Brain microvascular endothelial cell (primary cell): ENCODE data around the gene KDM4D.
"Not testable (repeated sequence)": the region's sequence is repeated elsewhere in the genome, so short reads cannot be mapped to it uniquely, and the experiment has no call there.

Experiments used
- DNase-seq: peaks from one replicate; pipeline ENCODE4 v3.0.0-alpha.2; 2020
- H3K27ac ChIP-seq: fragments of 250-450 bp; sonication (Bioruptor Pico); 2 replicates; pipeline ENCODE4 v1.5.1; 2020; ENCODE audit warnings: mild to moderate bottlenecking, moderate library complexity
- H3K27me3 ChIP-seq: fragments of 250-450 bp; sonication (Bioruptor Pico); replicated peaks from 2 replicates; pipeline ENCODE4 v1.5.1; 2020; ENCODE audit warnings: mild to moderate bottlenecking
- H3K36me3 ChIP-seq: fragments of 250-450 bp; sonication (Bioruptor Pico); replicated peaks from 2 replicates; pipeline ENCODE4 v1.5.1; 2020; ENCODE audit warnings: mild to moderate bottlenecking
- H3K4me3 ChIP-seq: 2 replicates; pipeline ENCODE4 v1.5.1; 2011; ENCODE audit warnings: low read depth, mild to moderate bottlenecking, control low read depth, low read length, moderate library complexity
- in situ Hi-C: cut with HindIII; loops from 2 replicates; pipeline ENCODE4 v1.10.0; 2017; ENCODE audit warnings: low sequenced_read_pairs, low pct_ligation_motif_present
- TF ChIP-seq, protein P1 (sequence below): IDR thresholded peaks from 2 replicates; pipeline ENCODE4 v1.5.1; 2011; ENCODE audit warnings: low read depth, mild to moderate bottlenecking, moderate library complexity, low read length, control low read depth, inconsistent platforms; ENCODE audit errors: missing control alignments

The KDM4D gene

DNA sequence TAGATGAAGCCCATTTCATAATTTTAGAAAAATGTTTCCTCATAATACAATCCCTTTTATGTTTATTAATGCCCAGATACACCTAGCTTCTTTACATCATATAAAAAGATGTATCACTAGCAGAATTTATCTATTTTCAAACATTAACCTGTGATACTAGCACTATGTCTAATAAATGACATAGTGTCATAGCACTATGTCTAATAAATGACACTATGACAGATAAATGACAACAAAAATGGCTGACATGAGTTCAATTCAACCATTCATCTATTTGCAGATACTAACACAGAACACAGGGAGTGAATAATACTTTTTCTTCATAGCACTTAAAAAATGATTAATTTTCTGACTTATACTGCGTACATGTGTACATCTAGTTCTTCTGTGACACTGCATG, 32.1 kb downstream of the KDM4D start:
- no peak overlapping the region for H3K27ac ChIP-seq
- no peaks in the 10 kb centered on the region for H3K36me3 ChIP-seq
- no peaks in the 10 kb centered on the region for H3K27me3 ChIP-seq
- in situ Hi-C loops, result no loop called here
- no peak overlapping the region for H3K4me3 ChIP-seq
- TF ChIP-seq, protein P1, sequence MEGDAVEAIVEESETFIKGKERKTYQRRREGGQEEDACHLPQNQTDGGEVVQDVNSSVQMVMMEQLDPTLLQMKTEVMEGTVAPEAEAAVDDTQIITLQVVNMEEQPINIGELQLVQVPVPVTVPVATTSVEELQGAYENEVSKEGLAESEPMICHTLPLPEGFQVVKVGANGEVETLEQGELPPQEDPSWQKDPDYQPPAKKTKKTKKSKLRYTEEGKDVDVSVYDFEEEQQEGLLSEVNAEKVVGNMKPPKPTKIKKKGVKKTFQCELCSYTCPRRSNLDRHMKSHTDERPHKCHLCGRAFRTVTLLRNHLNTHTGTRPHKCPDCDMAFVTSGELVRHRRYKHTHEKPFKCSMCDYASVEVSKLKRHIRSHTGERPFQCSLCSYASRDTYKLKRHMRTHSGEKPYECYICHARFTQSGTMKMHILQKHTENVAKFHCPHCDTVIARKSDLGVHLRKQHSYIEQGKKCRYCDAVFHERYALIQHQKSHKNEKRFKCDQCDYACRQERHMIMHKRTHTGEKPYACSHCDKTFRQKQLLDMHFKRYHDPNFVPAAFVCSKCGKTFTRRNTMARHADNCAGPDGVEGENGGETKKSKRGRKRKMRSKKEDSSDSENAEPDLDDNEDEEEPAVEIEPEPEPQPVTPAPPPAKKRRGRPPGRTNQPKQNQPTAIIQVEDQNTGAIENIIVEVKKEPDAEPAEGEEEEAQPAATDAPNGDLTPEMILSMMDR, result no peak
- DNase-seq, result no peak

DNA sequence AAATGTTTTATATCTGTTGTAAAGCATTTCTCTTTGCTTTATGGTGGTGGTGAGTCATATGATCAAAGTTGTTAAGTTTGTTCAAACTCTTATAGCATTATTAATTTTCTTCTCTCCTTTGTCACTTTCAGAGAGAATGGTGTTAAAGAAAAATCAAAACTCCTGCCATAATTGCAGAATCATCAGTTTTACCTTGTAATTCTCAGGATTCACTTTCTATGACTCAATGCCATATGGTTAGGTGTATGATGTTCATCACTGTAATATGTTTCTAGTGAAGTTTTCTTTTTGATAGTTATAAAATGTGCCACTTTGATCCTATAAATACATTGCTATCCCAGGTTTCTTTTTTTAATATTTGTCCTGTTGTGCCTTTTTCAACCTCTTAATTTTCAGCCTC, 37.9 kb downstream of the KDM4D start:
- TF ChIP-seq, protein P1, result no peak

DNA sequence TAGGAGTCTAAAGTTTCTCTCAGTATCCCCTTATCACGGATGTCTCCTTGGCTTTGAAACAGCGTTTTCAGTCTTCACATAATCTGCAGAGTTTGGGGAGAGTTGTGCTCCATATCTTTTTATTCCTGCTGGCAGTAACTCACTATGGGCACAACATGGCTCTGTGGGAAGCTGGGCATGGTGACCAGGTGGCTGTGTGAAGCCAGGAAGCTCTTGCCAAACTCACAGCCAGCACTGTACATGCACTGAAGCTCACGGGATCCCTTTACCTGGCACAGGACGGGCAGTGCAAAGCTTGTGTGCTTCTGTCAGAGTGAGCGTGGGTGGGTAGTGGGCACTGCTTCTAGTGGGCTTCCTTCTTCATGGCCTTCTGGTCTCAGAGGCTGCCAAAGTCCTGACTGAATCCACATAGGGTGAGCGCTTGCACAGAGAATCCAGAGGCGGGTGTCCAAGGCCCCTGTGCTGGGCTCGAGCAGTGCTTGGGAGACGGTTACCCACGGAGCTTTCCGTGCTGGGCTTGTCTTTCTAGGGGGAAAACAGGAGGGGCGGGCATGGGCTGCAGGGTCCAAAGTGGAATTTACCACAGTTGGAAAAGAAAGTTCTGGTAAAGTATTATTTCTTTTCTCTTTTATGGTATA, 40.8 kb downstream of the KDM4D start:
- no peaks in the 10 kb centered on the region for H3K27me3 ChIP-seq
- TF ChIP-seq, protein P1, result no peak
- in situ Hi-C loops, result no loop called here
- no peak for DNase-seq
- no peak overlapping the region for H3K4me3 ChIP-seq
- H3K36me3 ChIP-seq, result no peaks in the 10 kb centered on the region
- H3K27ac ChIP-seq, result no peak overlapping the region

More for the DNA sequence above, 37.9 kb downstream of the KDM4D start:
- Histone ChIP-seq H3K27ac (no peak overlapping the region), H3K27me3 (no peaks in the 10 kb centered on the region), H3K4me3 (no peak overlapping the region), H3K36me3 (no peaks in the 10 kb centered on the region)
- no peak for DNase-seq
- in situ Hi-C loops, result no loop called here

DNA sequence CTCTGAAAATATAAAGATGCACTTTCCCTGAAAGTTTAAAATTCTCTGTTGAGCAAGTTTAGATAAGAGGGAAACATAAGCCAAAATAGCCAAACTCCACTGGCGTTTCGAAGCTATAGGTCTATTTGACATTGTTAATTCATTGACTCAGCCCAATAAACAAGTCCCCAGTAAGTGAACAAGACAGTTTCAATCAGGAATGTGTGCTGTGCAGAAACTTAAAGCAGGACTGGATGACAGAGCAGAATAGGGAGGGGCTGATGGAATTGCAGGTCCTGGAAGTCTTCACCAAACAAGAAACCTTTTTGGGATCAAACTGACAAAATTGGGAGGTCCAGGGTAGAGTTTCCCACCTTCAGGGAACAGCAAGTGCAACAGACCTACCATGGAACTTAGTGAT, 42.6 kb downstream of the KDM4D start:
- no peak overlapping the region for H3K27ac ChIP-seq
- H3K27me3 ChIP-seq, result no peaks in the 10 kb centered on the region
- DNase-seq, result no peak
- in situ Hi-C loops, result no loop called here
- H3K4me3 ChIP-seq, result no peak overlapping the region
- TF ChIP-seq, protein P1, result no peak
- no peaks in the 10 kb centered on the region for H3K36me3 ChIP-seq

DNA sequence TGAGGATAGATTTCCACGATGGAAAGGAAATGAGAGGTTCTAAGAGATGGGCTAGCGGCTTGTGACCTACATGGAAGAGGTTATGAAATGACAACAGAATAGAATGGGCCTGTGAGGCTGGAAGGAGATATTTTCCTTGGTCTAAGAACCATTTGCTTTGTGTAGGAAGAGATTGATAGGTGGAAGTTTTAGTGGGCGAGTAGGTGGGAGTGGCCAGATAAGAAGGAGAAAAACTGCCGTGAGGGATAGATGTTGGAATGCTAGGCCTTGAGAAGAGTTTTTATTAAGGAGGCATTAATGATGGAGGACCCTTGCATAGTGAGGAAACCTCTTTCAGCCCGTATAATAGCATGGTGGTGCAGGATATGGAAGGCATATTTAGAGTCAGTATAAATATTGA, 48.0 kb downstream of the KDM4D start:
- H3K36me3 ChIP-seq, H3K27me3 ChIP-seq, DNase-seq, in situ Hi-C loops, H3K27ac ChIP-seq, H3K4me3 ChIP-seq: not testable (repeated sequence)

DNA sequence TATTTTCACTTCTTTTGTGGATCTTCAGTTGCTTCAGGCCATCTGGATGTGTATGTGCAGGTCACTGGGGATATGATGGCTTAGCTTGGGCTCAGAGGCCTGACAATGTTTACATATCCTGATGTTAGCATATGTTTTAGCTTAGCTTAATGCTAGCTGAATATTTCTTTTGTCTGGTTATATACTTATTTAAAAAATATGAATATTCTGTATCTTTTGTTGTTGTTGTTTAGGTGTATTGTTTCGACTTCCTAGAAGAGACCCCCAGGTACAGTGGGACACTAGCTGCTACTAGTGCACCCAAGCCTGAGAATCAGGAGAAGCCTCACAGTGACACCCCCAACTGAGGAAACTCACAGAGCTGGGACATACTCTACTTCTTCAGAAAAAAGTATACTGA, 51.4 kb downstream of the KDM4D start, which contains the start of gene KDM4E:
Gene KDM4E, plus strand, starts transcription at position 301 of the 400 bp plus-strand sequence. CDS start 300 bp downstream, outside the sequence.
- Histone ChIP-seq H3K36me3 (no peaks in the 10 kb centered on the region), H3K27me3 (no peaks in the 10 kb centered on the region), H3K27ac (no peak within 1 kb of the TSS), H3K4me3 (no peak within 1 kb of the TSS)
- DNase-seq, result no peak
- in situ Hi-C loops, result no loop called here
- TF ChIP-seq, protein P1, result no peak

DNA sequence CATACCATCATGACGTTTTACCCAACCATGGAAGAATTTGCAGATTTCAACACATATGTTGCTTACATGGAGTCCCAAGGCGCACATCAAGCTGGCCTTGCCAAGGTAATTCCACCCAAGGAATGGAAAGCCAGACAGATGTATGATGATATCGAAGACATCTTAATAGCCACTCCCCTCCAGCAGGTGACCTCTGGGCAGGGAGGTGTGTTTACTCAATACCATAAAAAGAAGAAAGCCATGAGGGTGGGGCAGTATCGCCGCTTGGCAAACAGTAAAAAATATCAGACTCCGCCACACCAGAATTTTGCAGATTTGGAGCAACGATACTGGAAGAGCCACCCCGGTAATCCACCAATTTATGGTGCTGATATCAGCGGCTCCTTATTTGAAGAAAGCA, 52.1 kb downstream of the KDM4D start:
- H3K27me3 ChIP-seq, H3K36me3 ChIP-seq, H3K4me3 ChIP-seq, H3K27ac ChIP-seq, in situ Hi-C loops, DNase-seq: not testable (repeated sequence)
